ENCODE data around the gene CDK10. TPM values are rescaled to one million over a fixed set of nuclear protein-coding genes. Genes with fewer than 3 reads are reported as not detected.

CDK10 gene
- total and polyA plus RNA-seq, 9 of the 15 experiments (the other 6 are each of a cell fraction or from before 2014, with no cell fraction given), result 2.0 to 85.1 (median 40.1) TPM

GRCh38 chr16:89721546-89722391 is 35.3 kb downstream of the CDK10 start (continued):
- TF ChIP-seq PRMT5 (CRISPR knock-in tag; IDR thresholded peaks at IDR 0.05), result no peak
- TF ChIP-seq ZNF318 (IDR thresholded peaks at IDR 0.05; ENCODE audit: borderline replicate concordance in 1 of 2, low read depth in 1 of 2), result no peak
- TF ChIP-seq ZNF134 (CRISPR knock-in tag; conservative IDR thresholded peaks at IDR 0.05), result no peak
- no peak for TF ChIP-seq BCL6 (CRISPR knock-in tag; IDR thresholded peaks at IDR 0.05)
- no peak for TF ChIP-seq TEAD1 (CRISPR knock-in tag; IDR thresholded peaks at IDR 0.05)
- TF ChIP-seq JUNB (CRISPR knock-in tag; conservative IDR thresholded peaks at IDR 0.05), result no peak
- no peak for TF ChIP-seq RBM34 (IDR thresholded peaks at IDR 0.05; ENCODE audit: borderline replicate concordance, insufficient read depth, low read length)
- no peak for TF ChIP-seq ZFP30 (CRISPR knock-in tag; IDR thresholded peaks at IDR 0.05; ENCODE audit: borderline replicate concordance)
- no peak for TF ChIP-seq EP300 (IDR thresholded peaks at IDR 0.05; ENCODE audit: low read length)
- no peak for TF ChIP-seq CC2D1A (IDR thresholded peaks at IDR 0.05)
- no peak for TF ChIP-seq MECOM (CRISPR knock-in tag; IDR thresholded peaks at IDR 0.05)
- no peak for TF ChIP-seq ZC3H4 (CRISPR knock-in tag; IDR thresholded peaks at IDR 0.05; ENCODE audit: borderline replicate concordance)
- no peak for TF ChIP-seq HMG20A (CRISPR knock-in tag; conservative IDR thresholded peaks at IDR 0.05)
- no peak for TF ChIP-seq RAD21 (CRISPR knock-in tag; conservative IDR thresholded peaks at IDR 0.05 in 1 of 2, IDR thresholded peaks at IDR 0.05 in 1 of 2)
- no peak for TF ChIP-seq ZNF740 (CRISPR knock-in tag; IDR thresholded peaks at IDR 0.05)
- no peak for TF ChIP-seq ZNF740 (tag; IDR thresholded peaks at IDR 0.05)
- TF ChIP-seq ZNF124 (CRISPR knock-in tag; IDR thresholded peaks at IDR 0.05), result no peak
- TF ChIP-seq RFX1 (IDR thresholded peaks at IDR 0.05), result no peak
- TF ChIP-seq KDM2B (CRISPR knock-in tag; IDR thresholded peaks at IDR 0.05), result no peak
